DND-41 (cell line): ENCODE results near the gene C18orf63.

Experiments
- EZH2 ChIP-seq: IDR thresholded peaks from 3 replicates; pipeline ENCODE4 v1.6.1; 2012; ENCODE audit warnings: borderline replicate concordance, low read depth, mild to moderate bottlenecking, moderate library complexity, low read length, inconsistent platforms; ENCODE audit not compliant: severe bottlenecking
- TF ChIP-seq, protein P1 (sequence below): IDR thresholded peaks from 2 replicates; pipeline ENCODE4 v1.5.1; 2012; ENCODE audit warnings: borderline replicate concordance, low read length, moderate library complexity, mild to moderate bottlenecking; ENCODE audit not compliant: poor library complexity, severe bottlenecking; ENCODE audit errors: extremely low read depth

GRCh38 chr18:74376523-74376922, 60.9 kb downstream of the C18orf63 start:
- no peak for TF ChIP-seq EZH2
- TF ChIP-seq, protein P1, sequence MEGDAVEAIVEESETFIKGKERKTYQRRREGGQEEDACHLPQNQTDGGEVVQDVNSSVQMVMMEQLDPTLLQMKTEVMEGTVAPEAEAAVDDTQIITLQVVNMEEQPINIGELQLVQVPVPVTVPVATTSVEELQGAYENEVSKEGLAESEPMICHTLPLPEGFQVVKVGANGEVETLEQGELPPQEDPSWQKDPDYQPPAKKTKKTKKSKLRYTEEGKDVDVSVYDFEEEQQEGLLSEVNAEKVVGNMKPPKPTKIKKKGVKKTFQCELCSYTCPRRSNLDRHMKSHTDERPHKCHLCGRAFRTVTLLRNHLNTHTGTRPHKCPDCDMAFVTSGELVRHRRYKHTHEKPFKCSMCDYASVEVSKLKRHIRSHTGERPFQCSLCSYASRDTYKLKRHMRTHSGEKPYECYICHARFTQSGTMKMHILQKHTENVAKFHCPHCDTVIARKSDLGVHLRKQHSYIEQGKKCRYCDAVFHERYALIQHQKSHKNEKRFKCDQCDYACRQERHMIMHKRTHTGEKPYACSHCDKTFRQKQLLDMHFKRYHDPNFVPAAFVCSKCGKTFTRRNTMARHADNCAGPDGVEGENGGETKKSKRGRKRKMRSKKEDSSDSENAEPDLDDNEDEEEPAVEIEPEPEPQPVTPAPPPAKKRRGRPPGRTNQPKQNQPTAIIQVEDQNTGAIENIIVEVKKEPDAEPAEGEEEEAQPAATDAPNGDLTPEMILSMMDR, result no peak
